GM12878 (cell line): ENCODE measurements around the gene TPD52L2. TPM values are rescaled to one million over a fixed set of nuclear protein-coding genes. Genes with fewer than 3 reads are reported as not detected.

ENCODE experiments used
- ATAC-seq: fragments of 200-7000 bp; cut with Tn5 transposase; 3 replicates; pipeline ENCODE4 v1.9.1; 2020; ENCODE audit warnings: mild to moderate bottlenecking, moderate library complexity
- BruUV-seq: library from RNA; stranded (reverse); fragments of 400-500 nt; replicated peaks from 2 replicates; lab custom pipeline; 2021; lab: Mats Ljungman, UMichigan
- CTCF ChIA-PET: fragments of 300-600 bp; sonication (Branson Sonifier 250); formaldehyde crosslinking; extraction: SDS; loops from one replicate; lab custom pipeline; 2021; ENCODE audit warnings: inconsistent platforms; lab: Yijun Ruan, JAX
- POLR2A ChIA-PET: fragments of 350-600 bp; formaldehyde crosslinking; extraction: SDS; loops from one replicate; lab custom pipeline; 2021; ENCODE audit warnings: inconsistent platforms; lab: Charles Lee
- RAD21 ChIA-PET: fragments of 300-600 bp; sonication (Branson Sonifier 250); formaldehyde crosslinking; loops from one replicate; lab custom pipeline; 2023; ENCODE audit warnings: antibody characterized with exemption; ENCODE audit not compliant: unreplicated experiment; lab: Charles Lee
- SMC1A ChIA-PET: fragments of 300-600 bp; sonication (Branson Sonifier 250); formaldehyde crosslinking; loops from one replicate; lab custom pipeline; 2023; ENCODE audit not compliant: unreplicated experiment, uncharacterized antibody; lab: Charles Lee
- DNase-seq: peaks from one replicate; pipeline ENCODE4 v3.0.0-alpha.2; 2011; ENCODE audit warnings: low read depth, low spot score
- FAIRE-seq: peaks from 3 replicates; lab custom pipeline; 2011; peaks lifted over from hg19 to GRCh38; lab: Jason Lieb, UNC
- H2AFZ ChIP-seq: 2 replicates; pipeline ENCODE4 v1.6.0; 2011; ENCODE audit warnings: low read depth, low read length, control low read depth; ENCODE audit not compliant: control insufficient read depth
- H3K27ac ChIP-seq: 2 replicates; pipeline ENCODE4 v1.5.1; 2011; ENCODE audit warnings: control low read depth; ENCODE audit not compliant: control insufficient read depth, insufficient read depth
- H3K27me3 ChIP-seq, 2 experiments: replicated peaks in 1 of 2; 2 replicates each; pipeline versions ENCODE4 v1.6.0 to v1.6.1; 2011; ENCODE audit warnings: low read length in 1 of 2; ENCODE audit not compliant: control insufficient read depth in 2 of 2, insufficient read depth in 2 of 2
- H3K36me3 ChIP-seq, 2 experiments: 2 replicates each; pipeline ENCODE4 v1.5.1; 2011; ENCODE audit warnings: low read length in 1 of 2; ENCODE audit not compliant: control insufficient read depth in 2 of 2, insufficient read depth in 2 of 2
- H3K4me1 ChIP-seq: 2 replicates; pipeline ENCODE4 v1.6.1; 2011; ENCODE audit warnings: mild to moderate bottlenecking, low read length, moderate library complexity, mixed read lengths; ENCODE audit not compliant: control insufficient read depth, insufficient read depth
- H3K4me2 ChIP-seq: 2 replicates; pipeline ENCODE4 v1.6.0; 2011; ENCODE audit warnings: control low read depth; ENCODE audit not compliant: control insufficient read depth, insufficient read depth
- H3K4me3 ChIP-seq: fragments of 200-600 bp; sonication (generic); 2 replicates; pipeline ENCODE4 v1.5.1; 2016
- H3K79me2 ChIP-seq: 2 replicates; pipeline ENCODE4 v1.6.0; 2011; ENCODE audit warnings: low read length; ENCODE audit not compliant: control insufficient read depth, insufficient read depth
- H3K9ac ChIP-seq: 2 replicates; pipeline ENCODE4 v1.8.0; 2011; ENCODE audit warnings: low read length, control low read depth, mixed read lengths; ENCODE audit not compliant: control insufficient read depth, insufficient read depth
- H3K9me3 ChIP-seq: replicated peaks from 3 replicates; pipeline ENCODE4 v1.5.1; 2011; ENCODE audit warnings: mild to moderate bottlenecking, low read length; ENCODE audit not compliant: control insufficient read depth, insufficient read depth
- H4K20me1 ChIP-seq: 2 replicates; pipeline ENCODE4 v1.6.0; 2011; ENCODE audit not compliant: control insufficient read depth, insufficient read depth
- CBX5 ChIP-seq: sonication (generic); IDR thresholded peaks from 2 replicates; pipeline ENCODE4 v1.6.1; 2016; ENCODE audit warnings: low read depth, moderate library complexity, mild to moderate bottlenecking, inconsistent platforms
- ETV6 ChIP-seq, 2 experiments: fragments of 450-650 bp in 1 of 2; IDR thresholded peaks in 1 of 2; conservative IDR thresholded peaks in 1 of 2; 2 replicates each; pipeline ENCODE4 v1.6.1; 2014; ENCODE audit warnings: antibody characterized with exemption in 1 of 2, borderline replicate concordance in 1 of 2, low read depth in 1 of 2, mild to moderate bottlenecking in 1 of 2, moderate library complexity in 1 of 2
- KDM1A ChIP-seq: fragments of 200-600 bp; sonication (generic); IDR thresholded peaks from 2 replicates; pipeline ENCODE4 v1.6.1; 2016; ENCODE audit warnings: borderline replicate concordance
- MEF2A ChIP-seq: IDR thresholded peaks from 2 replicates; pipeline ENCODE4 v1.6.1; 2011; ENCODE audit warnings: low read depth, mild to moderate bottlenecking, low read length, moderate library complexity; ENCODE audit not compliant: insufficient read depth
- PAX5 ChIP-seq: IDR thresholded peaks from 2 replicates; pipeline ENCODE4 v1.6.1; 2011; ENCODE audit warnings: low read depth, low read length, borderline replicate concordance
- PRDM15 ChIP-seq: fragments of 450-650 bp; formaldehyde crosslinking; IDR thresholded peaks from 2 replicates; pipeline ENCODE4 v1.4.0; 2020; ENCODE audit warnings: mild to moderate bottlenecking, moderate library complexity
- SP1 ChIP-seq: IDR thresholded peaks from one replicate; pipeline ENCODE4 v1.6.1; 2011; ENCODE audit warnings: low read depth, low read length
- USF1 ChIP-seq: IDR thresholded peaks from 2 replicates; pipeline ENCODE4 v1.6.1; 2011; ENCODE audit warnings: borderline replicate concordance, low read depth, mild to moderate bottlenecking, moderate library complexity, mixed read lengths, low read length; ENCODE audit not compliant: insufficient read depth; ENCODE audit errors: extremely low read length
- WGBS: methylation state at CpG from one replicate; pipeline ENCODE4 v1.1.6; 2016; ENCODE audit warnings: low lambda C conversion rate; ENCODE audit not compliant: insufficient replicate concordance, insufficient coverage; ENCODE audit errors: missing lambda C conversion rate; 5-methylcytosine and 5-hydroxymethylcytosine counted together
- in situ Hi-C: fragments of 300-500 bp; cut with MboI; formaldehyde crosslinking; loops from 9 replicates; pipeline ENCODE4 v1.14.3; 2018; ENCODE audit warnings: mixed read lengths
- intact Hi-C: fragments of 100-400 bp; cut with micrococcal nuclease; formaldehyde crosslinking; loops from one replicate; pipeline ENCODE4 v1.14.2; 2022; ENCODE audit not compliant: unreplicated experiment
- polyA plus RNA-seq, 11 experiments: library from polyadenylated mRNA; depleted of rRNA in 4 of 11; unstranded in 6 of 11; stranded (reverse) in 5 of 11; fragments of >200 nt; fragmentation: Nextera tagmentation in 4 of 11; fragmentation: Illumina TruSeq in 1 of 11; extraction: Ambion mirVana in 4 of 11; extraction: Trizol in 1 of 11; gene quantifications; 1 replicate in 1 of 11; 2 replicates in 10 of 11; pipeline versions ENCODE4 v1.2.1 to v1.2.3, GENCODE V29; 2011 to 2016; ENCODE audit warnings: inconsistent platforms in 2 of 11, missing spikeins in 2 of 11, low read depth in 1 of 11
- total RNA-seq, 4 experiments: library from RNA; depleted of rRNA in 3 of 4; stranded (reverse); fragments of >200 nt in 3 of 4; fragmentation: Illumina TruSeq in 1 of 4; extraction: Trizol in 1 of 4; gene quantifications; 2 replicates each; pipeline versions ENCODE4 v1.2.1 to v1.2.3, GENCODE V29; 2013 to 2021
- TF ChIP-seq, protein P1 (sequence below): fragments of 450-650 bp; IDR thresholded peaks from 2 replicates; pipeline ENCODE4 v1.6.1; 2016; ENCODE audit warnings: mild to moderate bottlenecking, moderate library complexity, borderline replicate concordance
- TF ChIP-seq, protein P2 (sequence below): IDR thresholded peaks from 2 replicates; pipeline ENCODE4 v1.6.1; 2011; ENCODE audit warnings: mild to moderate bottlenecking, low read depth, low read length, moderate library complexity; ENCODE audit not compliant: insufficient replicate concordance

TPD52L2 gene
- total and polyA plus RNA-seq, 10 of the 15 experiments (the other 5 are each of a cell fraction or from before 2014, with no cell fraction given), result 1.6 to 71.0 (median 46.3) TPM

DNA sequence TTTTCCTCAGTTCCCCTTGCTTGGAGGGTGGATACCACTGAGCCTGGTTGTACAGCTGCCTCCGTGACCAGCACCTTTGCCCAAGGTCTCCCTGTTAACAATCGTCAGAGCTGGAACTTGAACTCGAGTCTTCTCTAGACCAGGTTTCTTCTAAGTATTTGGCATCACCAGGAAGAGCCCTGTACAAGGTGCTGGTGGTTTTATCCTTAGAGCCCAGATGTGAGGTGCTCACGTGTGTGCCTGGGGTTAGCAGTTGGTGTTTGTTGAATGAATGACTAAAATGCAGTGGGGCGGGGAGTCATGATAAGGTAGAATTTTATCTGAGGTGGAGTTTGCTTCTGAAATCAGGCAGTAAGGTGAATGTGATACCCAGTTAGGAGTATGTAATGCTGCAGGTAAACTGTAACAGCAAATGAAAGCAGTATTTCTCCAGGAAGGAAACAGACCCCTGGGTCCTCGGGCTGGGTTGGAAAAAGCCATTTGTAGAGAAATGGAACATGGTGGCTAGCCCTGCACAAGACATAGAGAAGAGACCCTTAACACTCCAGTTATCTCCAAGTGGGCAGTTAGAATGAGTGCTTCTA lies 33.0 kb downstream of the TPD52L2 start:
- BruUV-seq, result no TSS peak
- POLR2A ChIA-PET, result no interaction called here
- Histone ChIP-seq H3K27me3 (no peaks in the 10 kb centered on the region), H3K79me2 (peaks cover 63% of the 10 kb centered on the region), H3K27ac (no peak overlapping the region), H3K9ac (no peak overlapping the region), H2AFZ (no peak overlapping the region), H3K4me2 (no peak overlapping the region; the same call in 1 of the 2 replicates), H3K9me3 (no peaks in the 10 kb centered on the region), H4K20me1 (peaks cover 5% of the 10 kb centered on the region), H3K4me3 (no peak overlapping the region), H3K4me1 (peaks cover 7% of the 10 kb centered on the region), H3K36me3 (no peaks in the 10 kb centered on the region; a peak in 3 of 4 replicates)
- no peak for ATAC-seq
- no peak for FAIRE-seq
- RAD21 ChIA-PET, result no interaction called here
- SMC1A ChIA-PET, result no interaction called here
- DNase-seq, result no peak
- CTCF ChIA-PET, result interaction anchor here (1.0 kb wide), 1 partner anchor 76 kb away, joined by 4 read pairs; no protein-coding TSS in a partner anchor
- in situ Hi-C loops, result no loop called here
- WGBS, result 94% methylated on average over 6 of the region's 6 CpGs
- intact Hi-C loops, result no loop called here
- TF ChIP-seq USF1 (no peak), PAX5 (no peak), MEF2A (no peak), CBX5 (no peak), ETV6 (conservative IDR thresholded peaks at IDR 0.05 in 1 of 2, IDR thresholded peaks at IDR 0.05 in 1 of 2; ENCODE audit: borderline replicate concordance in 1 of 2, low read depth in 1 of 2) (no peak), SP1 (no peak), PRDM15 (CRISPR knock-in tag) (no peak), KDM1A (no peak)
- TF ChIP-seq, protein P1, sequence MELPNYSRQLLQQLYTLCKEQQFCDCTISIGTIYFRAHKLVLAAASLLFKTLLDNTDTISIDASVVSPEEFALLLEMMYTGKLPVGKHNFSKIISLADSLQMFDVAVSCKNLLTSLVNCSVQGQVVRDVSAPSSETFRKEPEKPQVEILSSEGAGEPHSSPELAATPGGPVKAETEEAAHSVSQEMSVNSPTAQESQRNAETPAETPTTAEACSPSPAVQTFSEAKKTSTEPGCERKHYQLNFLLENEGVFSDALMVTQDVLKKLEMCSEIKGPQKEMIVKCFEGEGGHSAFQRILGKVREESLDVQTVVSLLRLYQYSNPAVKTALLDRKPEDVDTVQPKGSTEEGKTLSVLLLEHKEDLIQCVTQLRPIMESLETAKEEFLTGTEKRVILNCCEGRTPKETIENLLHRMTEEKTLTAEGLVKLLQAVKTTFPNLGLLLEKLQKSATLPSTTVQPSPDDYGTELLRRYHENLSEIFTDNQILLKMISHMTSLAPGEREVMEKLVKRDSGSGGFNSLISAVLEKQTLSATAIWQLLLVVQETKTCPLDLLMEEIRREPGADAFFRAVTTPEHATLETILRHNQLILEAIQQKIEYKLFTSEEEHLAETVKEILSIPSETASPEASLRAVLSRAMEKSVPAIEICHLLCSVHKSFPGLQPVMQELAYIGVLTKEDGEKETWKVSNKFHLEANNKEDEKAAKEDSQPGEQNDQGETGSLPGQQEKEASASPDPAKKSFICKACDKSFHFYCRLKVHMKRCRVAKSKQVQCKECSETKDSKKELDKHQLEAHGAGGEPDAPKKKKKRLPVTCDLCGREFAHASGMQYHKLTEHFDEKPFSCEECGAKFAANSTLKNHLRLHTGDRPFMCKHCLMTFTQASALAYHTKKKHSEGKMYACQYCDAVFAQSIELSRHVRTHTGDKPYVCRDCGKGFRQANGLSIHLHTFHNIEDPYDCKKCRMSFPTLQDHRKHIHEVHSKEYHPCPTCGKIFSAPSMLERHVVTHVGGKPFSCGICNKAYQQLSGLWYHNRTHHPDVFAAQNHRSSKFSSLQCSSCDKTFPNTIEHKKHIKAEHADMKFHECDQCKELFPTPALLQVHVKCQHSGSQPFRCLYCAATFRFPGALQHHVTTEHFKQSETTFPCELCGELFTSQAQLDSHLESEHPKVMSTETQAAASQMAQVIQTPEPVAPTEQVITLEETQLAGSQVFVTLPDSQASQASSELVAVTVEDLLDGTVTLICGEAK, result no peak
- TF ChIP-seq, protein P2, sequence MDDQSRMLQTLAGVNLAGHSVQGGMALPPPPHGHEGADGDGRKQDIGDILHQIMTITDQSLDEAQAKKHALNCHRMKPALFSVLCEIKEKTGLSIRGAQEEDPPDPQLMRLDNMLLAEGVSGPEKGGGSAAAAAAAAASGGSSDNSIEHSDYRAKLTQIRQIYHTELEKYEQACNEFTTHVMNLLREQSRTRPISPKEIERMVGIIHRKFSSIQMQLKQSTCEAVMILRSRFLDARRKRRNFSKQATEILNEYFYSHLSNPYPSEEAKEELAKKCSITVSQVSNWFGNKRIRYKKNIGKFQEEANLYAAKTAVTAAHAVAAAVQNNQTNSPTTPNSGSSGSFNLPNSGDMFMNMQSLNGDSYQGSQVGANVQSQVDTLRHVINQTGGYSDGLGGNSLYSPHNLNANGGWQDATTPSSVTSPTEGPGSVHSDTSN, result no peak
